GM19043 (cell line): ENCODE data around the gene ANKRD30B.
"Not testable (repeated sequence)": the region's sequence is repeated elsewhere in the genome, so short reads cannot be mapped to it uniquely, and the experiment has no call there.

Source experiments
- ATAC-seq: cut with Tn5 transposase; IDR thresholded peaks from one replicate; pipeline ENCODE4 v1.9.1; 2021; ENCODE audit warnings: low read depth; ENCODE audit not compliant: unreplicated experiment

ANKRD30B gene, protein sequence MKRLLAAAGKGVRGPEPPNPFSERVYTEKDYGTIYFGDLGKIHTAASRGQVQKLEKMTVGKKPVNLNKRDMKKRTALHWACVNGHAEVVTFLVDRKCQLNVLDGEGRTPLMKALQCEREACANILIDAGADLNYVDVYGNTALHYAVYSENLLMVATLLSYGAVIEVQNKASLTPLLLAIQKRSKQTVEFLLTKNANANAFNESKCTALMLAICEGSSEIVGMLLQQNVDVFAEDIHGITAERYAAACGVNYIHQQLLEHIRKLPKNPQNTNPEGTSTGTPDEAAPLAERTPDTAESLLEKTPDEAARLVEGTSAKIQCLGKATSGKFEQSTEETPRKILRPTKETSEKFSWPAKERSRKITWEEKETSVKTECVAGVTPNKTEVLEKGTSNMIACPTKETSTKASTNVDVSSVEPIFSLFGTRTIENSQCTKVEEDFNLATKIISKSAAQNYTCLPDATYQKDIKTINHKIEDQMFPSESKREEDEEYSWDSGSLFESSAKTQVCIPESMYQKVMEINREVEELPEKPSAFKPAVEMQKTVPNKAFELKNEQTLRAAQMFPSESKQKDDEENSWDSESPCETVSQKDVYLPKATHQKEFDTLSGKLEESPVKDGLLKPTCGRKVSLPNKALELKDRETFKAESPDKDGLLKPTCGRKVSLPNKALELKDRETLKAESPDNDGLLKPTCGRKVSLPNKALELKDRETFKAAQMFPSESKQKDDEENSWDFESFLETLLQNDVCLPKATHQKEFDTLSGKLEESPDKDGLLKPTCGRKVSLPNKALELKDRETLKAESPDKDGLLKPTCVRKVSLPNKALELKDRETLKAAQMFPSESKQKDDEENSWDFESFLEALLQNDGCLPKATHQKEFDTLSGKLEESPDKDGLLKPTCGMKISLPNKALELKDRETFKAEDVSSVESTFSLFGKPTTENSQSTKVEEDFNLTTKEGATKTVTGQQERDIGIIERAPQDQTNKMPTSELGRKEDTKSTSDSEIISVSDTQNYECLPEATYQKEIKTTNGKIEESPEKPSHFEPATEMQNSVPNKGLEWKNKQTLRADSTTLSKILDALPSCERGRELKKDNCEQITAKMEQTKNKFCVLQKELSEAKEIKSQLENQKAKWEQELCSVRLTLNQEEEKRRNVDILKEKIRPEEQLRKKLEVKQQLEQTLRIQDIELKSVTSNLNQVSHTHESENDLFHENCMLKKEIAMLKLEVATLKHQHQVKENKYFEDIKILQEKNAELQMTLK (N-terminal part only)

DNA sequence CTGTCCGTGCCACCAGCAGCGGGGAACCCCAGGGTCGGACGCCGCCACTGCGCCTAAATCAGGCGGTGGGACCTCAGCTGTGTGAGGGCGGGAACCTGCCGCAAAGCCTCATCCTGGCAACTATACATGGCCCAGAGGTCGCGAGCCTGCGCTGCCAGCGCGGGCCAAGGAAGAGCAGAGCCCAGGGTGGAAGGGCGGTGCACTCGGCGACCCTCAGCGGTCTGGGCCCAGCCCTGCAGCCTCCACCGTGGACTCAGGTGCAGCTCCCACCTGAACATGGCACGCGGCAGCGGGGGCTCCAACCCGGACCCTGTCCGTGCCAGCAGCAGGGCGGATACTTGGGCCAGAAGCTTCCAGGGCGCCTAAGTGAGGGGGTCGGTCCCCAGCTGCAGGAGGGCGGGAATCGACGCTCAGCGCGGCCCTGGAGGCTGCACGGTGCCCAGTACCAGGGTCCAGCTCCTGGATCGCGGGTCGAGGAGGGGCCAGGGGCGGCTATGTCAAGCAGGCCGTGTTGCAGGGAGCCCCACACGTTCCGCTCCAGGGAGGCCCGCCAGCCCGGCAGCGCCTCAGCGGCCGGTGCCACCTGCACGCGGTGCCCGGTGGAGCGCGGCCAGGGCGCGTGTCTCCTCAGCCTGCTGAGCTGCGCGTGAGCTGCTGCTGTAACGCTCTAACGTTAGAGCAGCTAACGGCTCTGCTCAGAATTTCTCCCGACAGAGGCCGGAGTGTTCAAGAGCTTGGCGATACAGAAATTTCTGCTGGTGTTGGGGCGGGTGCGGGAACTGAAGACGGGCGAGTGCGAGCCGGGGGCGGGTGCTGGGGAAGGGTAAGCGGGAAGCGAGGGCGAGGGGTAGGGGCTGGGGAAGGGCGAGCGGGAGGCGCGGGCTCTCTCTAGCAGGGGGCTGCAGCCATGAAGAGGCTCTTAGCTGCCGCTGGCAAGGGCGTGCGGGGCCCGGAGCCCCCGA lies at the start of gene ANKRD30B:
Gene ANKRD30B, plus strand, starts transcription at position 660 of the 962 bp plus-strand sequence. Its CDS starts 248 bp downstream, at position 908.
- ATAC-seq, result no peak

DNA sequence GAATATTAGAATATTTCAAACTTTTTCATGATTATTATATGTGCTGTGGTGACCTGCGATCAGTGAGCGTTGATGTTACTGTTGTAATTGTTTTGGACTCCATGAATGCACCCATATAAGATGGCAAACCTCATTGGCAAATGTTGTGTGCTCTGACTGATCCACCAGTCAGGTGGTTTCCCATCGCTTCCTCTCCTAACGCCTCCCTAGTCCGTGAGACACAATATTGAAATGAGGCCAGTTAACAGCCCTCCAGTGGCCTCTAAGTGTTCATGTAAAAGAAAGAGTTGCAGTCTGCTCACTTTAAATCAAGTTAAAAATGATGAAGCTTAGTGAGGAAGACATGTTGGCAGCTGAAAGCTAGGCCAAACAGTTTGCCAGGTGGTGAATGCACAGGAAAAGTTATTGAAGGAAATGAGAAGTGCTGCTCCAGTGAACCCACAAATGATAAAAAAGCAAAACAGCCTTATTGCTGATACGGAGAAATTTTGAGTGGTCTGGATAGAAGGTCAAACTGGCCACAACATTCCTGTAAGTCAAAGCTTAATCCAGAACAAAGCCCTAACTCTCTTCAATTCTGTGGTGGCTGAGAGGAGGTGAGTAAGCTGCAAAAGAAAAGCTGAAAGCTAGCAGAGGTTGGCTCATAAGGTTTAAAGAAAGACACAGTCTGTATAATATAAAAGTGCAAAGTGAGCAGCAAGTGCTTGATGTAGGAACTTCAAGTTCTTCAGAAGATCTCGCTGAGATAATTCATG lies 46.5 kb upstream of the ANKRD30B start:
- not testable (repeated sequence) for ATAC-seq

DNA sequence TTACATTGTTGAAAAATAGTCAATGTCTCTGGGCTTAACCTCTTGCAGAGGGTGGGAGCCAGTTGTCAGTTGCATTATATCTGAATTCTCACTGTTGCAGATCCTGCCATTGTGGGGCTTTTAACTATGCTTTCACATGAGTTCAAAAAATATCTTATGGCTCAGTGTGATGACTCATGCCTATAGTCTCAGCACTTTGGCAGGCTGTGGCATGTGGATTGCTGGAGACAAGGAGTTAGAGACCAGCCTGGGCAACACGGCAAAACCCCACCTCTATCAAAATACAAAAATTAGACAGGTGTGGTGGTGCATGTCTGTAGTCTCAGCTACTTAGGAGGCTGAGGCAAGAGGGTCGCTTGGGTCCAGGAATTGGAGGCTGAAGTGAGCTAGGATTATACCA lies 38.2 kb upstream of the ANKRD30B start:
- not testable (repeated sequence) for ATAC-seq

DNA sequence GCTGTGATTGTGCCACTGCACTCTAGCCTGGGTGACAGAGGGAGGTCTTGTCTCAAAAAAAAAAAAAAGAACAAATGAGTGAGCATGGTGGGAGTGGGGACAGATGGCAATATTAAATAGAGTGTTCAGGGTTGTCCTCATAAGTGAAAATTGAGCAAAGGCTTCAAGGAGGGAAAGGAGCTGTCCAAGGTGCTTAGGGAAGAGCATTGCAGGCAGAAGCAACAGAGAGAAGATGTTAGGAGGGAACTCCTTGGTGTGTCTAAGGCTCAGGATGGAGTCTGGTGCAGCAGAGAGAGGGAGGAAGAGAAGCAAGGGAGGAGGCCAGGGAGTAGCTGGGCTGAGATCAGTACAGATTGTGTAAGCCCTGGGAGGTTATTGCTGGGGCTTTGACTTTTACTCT lies 26.4 kb upstream of the ANKRD30B start:
- not testable (repeated sequence) for ATAC-seq

DNA sequence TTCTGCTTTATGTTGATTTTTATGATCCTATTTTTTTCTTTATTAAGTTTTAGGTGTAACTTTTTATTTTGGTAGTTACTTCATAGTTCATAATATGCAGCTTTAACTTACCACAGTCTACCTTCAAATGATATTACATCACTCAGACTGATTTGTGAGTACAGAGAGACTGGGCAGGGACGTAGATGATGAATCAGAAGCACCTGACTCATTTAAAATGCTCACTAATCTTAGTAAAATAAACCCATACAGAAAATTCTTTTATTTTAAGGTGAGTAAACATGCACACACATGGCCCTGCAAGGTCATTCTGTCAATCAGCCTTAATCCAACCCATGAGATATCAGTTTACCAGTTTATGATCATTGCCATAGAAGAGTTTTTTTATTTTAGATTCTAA lies 8.9 kb upstream of the ANKRD30B start:
- ATAC-seq, result not testable (repeated sequence)

DNA sequence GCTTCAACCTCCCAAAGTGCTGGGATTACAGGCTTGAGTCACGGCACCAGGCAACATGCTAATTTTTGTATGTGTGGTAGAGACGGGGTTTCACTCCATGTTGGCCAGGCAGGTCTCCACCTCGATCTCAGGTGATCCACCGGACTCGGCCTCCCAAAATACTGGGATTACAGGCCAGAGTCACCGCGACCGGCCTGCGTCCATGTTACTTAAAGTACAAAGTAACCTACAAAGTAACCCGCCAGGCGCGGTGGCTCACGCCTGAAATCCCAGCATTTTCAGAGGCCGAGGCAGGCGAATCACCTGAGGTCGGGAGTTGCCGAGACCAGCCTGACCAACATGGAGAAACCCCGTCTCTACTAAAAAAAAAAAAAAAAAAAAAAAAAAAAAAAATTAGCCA lies 1.1 kb upstream of the ANKRD30B start:
- no peak for ATAC-seq

DNA sequence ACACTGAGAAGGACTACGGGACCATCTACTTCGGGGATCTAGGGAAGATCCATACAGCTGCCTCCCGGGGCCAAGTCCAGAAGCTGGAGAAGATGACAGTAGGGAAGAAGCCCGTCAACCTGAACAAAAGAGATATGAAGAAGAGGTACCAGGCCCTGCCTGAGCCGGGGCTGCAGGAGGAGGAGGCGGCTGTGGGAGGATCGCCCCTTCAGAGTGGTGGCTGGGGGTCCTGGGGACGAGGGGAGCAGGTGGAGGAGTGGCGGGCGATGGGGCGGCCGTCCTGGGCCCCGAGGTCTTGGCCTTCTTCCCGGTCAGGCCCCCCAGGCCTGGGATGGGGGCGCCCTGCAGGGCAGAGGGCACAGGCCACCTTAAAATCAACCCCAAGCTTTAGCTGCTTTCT lies 524 bp downstream of the ANKRD30B start:
- ATAC-seq, result no peak

DNA sequence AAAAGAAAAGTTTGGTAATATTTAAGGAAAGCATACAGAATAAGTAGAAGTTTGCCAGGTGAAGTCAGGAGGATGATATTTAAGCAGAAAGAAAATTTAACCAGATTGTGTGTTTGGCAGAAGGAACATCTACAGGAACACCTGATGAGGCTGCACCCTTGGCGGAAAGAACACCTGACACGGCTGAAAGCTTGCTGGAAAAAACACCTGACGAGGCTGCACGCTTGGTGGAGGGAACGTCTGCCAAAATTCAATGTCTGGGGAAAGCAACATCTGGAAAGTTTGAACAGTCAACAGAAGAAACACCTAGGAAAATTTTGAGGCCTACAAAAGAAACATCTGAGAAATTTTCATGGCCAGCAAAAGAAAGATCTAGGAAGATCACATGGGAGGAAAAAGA lies 15.6 kb downstream of the ANKRD30B start:
- ATAC-seq, result not testable (repeated sequence)

DNA sequence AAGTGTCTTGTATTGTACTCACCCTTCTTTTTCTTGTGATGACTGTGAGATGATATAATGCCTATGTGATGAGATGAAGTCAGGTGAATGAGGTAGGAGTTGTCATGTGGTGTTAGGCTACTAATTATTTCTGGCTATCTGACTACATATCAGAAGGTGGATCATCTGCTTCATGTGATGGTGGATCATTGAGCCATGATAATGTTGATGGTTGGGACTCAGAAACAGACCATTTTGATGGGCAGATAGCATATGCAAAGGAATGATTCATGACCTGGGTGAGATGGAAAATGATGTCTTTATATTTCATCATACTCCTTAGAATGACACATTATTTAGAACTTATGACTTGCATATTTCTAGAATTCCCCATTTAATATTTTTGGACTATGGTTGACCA lies 19.5 kb downstream of the ANKRD30B start:
- no peak for ATAC-seq

DNA sequence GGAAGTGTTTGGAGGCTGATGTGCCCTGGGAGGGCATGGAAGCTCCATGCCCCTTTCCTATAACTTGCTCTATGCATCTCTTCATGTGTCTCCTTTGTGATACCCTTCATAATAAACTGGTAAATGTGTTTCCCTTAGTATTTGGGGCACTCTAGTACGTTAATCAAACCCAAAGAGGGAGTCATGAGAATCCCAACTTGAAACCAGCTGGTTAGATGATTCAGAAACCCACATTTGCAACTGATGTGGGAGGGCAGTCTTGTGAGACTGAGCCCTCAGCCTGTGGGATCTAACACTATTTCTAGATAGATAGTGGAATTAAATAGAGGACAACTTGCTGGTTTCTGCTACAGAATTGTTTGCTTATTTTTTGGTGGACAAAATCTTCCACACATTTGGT lies 20.3 kb downstream of the ANKRD30B start:
- no peak for ATAC-seq

DNA sequence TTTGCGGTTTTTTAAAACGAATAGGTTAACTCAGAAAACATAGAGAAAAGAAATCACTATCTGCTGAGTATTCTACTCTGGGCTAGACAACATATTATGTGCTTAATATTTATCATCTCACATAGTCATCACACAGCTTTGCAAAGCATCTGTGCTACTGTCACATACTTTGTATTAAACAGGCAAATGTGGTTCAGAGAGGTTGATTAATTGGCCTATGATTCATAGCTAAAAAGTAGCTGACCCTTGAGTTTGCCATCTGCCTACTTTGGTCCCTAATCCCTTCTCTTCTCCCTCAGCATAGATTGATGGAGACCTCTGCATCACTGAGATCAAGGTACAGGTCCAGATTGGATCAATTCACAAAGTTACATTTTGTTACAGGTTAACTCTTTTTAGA lies 21.4 kb downstream of the ANKRD30B start:
- no peak for ATAC-seq

DNA sequence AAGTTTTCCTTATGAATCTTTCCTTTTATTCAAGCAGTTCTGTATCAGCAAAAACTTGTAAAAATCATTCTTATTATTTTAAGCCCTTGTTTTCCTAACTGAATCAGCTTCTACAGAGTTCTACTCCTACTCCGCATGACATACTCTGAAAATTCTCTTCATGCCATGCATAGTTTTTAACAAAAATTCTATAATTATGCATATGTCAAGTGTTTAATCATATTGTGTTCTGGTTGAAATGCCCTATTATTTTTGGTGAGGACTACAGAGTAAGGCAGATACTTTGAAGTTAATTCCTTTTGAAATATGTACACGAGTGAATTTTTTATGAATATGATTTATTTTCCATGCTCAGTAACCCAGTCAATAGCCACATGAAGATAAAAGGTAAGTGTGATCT lies 28.8 kb downstream of the ANKRD30B start:
- no peak for ATAC-seq

DNA sequence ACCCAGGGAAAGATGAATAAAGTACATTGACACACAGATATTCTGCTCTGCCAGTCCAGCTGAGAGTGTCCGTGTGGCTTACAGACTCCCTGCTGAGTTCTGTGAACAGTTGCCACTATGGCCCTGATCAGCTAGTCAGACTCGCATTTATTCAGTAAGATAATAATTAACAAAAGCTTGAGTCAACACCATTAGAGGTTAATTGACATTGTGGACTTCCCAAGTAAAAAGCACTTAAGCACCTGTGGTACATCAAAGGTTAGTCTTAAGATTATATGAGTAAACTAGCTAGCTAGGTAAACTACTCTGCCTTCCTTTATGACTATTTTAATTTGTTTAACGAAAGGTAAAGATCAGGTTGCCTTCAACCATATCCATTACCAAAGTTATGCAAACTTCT lies 33.7 kb downstream of the ANKRD30B start:
- ATAC-seq, result no peak

DNA sequence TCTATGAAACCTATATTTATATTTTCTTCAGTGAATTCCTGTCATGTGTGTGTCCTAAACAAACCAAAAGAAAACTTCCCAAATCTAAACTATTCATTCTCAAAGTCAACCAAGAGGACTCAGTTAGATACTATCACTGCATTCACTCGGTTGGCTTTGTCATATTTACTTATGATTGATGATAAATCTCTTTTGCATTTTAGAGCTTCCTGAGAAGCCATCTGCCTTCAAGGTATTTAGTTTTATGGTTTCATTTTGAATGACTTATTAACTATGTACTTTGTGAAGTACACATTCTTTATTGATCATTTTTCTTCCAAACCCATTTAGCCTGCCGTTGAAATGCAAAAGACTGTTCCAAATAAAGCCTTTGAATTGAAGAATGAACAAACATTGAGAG lies 36.2 kb downstream of the ANKRD30B start:
- no peak for ATAC-seq

DNA sequence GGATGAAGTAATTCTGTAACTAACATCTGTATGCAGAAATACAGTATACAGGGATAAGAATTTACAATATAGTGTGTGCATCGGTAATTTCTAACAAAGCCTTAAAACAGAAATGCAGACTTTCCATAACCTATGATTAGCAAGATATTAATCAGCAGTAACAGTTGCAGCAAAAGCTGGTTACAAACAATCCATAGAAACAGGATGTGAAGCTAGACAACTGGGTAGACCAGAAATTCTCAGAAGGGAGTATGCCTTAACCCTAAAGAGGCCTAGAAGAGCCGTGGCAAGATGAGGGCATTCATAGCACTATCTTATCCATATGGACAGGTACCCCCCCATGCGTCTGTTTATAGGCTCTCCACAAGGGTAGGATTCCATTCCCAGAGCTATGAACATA lies 48.9 kb downstream of the ANKRD30B start:
- ATAC-seq, result not testable (repeated sequence)

DNA sequence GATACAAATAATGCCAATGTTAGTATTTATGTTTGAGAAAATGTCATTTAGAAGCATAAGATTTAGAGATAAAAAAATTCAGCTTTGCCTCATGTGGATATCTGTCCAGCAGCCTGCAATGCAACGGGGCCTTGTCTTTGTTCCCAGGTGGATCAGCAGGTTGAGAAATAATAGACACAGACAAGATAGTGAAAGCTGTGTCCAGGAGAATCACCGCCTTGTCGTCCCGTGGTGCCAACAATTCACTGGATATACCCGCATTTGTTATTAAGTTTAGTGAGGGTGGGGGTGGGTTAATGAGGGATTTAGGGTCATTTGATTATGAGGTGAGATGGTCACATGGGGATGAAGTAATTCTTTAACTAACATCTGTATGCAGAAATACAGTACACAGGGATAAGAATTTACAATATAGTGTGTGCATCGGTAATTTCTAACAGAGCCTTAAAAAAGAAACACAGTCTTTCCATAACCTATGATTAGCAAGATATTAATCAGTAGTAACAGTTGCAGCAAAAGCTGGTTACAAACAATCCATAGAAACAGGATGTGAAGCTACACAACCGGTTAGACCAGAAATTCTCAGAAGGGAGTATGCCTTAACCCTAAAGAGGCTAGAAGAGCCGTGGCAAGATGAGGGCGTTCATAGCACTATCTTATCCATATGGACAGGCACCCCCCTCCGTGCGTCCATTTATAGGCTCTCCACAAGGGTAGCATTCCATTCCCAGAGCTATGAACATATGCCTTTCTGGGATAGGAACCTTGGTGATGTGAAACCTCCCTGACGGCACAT lies 50.2 kb downstream of the ANKRD30B start:
- not testable (repeated sequence) for ATAC-seq

DNA sequence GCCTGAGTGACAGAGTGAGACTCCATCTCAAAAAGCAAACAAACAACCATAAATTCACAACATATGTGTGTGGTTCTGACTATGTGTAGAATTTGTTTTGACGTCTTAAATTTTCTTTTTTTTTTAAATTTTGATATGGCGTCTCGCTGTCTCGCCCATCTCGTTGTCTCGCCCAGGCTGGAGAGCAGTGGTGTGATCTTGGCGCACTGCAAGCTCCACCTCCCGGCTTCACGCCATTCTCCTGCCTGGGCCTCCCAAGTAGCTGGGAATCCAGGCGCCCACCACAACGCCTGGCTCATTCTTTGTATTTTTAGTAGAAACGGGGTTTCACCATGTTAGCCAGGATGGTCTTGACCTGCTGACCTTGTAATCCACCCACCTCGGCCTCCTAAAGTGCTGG lies 63.1 kb downstream of the ANKRD30B start:
- not testable (repeated sequence) for ATAC-seq

DNA sequence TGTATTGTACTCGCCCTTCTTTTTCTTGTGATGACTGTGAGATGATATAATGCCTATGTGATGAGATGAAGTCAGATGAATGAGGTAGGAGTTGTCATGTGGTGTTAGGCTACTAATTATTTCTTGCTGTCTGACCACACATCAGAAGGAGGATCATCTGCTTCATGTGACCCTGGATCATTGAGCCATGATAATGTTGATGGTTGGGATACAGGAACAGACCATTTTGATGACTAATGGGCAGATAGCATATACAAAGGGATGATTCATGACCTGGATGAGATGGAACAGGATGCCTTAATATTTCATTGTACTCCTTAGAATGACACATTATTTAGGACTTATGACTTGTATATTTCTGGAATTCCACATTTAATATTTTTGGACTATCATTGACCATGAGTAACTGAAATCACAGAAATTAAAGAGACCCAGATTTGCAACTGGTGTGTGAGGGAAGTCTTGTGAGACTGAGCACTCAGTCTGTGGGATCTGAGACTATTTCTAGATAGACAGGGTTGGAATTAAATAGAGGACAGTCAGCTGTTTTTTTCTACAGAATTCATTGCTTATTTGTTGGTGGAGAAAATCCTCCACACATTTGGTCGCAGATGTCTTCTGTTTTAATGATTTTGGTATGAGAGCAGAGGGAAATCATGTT lies 79.1 kb downstream of the ANKRD30B start:
- not testable (repeated sequence) for ATAC-seq
